Hematopoietic multipotent progenitor cell treated with erythropoietin and hydrocortisone succinate and interleukin-3 and kit ligand, for 6 days (in vitro differentiated cells): Measurements from ENCODE around the gene EML5.
A peak's percentile ranks its signal among the peaks of the same experiment; 100 is the strongest.

ENCODE experiments used
- DNase-seq: peaks from one replicate; pipeline ENCODE4 v3.0.0-alpha.2; 2015

EML5 gene

DNA sequence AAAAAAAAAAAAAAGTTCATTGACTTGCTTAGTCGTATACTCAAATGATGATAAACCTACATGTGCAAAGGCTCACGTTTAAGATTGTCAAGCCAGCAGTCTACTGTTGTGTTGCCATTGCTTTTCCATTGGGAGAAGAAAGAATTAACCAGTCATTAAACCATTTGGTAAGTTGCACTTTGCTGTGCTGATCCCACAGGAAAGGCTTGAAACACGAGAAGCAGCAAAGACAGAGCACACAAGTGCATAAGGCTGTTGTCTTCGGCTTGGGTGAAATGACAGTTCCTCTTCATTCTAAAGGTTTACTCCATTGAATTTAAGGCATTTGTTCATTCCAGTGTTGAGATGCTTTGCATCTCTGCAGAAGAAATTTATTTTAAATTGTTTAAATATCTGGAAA, 179.8 kb downstream of the EML5 start:
- no peak for DNase-seq

DNA sequence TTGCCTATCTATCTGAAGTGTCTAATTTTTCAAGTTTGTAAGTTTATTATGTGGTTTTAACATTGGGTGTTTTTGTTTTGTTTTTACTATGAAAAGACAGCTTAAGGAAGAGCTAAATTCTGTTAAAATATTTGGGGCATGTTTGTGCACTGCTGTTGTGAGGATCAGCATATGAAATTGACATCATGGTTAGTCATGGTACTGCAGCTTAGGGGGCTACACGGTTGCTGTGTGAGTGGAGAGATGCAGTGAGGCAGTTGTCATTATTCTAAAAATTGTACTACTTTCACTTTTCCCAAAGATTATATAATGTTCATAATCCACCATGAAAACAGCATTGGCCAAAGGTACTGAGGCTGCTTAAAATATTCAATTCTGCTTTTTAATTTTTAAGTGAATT, 180.9 kb downstream of the EML5 start:
- DNase-seq: no peak

DNA sequence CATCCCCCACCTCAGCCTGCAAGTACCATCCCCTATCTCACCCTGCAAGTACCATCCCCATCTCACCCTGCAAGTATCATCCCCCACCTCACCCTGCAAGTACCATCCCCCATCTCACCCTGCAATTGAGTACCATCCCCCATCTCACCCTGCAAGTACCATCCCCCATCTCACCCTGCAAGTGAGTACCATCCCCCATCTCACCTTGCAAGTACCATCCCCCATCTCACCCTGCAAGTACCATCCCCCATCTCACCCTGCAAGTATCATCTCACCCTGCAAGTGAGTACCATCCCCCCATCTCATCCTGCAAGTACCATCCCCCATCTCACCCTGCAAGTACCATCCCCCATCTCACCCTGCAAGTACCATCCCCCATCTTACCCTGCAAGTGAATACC, 184.9 kb downstream of the EML5 start:
- DNase-seq: no peak

DNA sequence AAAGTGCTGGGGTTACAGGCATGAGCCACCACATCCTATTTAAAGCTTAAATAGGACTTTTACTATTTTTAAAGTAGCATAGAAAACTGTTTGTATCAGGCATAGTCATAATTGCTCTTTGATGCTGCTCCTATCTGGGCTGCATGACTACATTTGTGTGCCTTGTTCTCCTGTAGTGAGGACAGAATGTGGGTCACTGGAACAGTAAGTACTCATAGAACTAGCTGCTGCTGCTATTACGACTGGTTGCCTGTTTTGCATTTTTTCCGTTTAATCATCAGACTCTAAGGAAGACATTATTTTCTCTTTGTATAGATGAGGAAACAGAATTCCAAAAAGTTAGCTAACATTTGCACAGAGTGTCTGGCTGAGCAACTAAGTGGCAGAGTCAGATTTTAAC, 187.2 kb downstream of the EML5 start:
- DNase-seq: no peak

DNA sequence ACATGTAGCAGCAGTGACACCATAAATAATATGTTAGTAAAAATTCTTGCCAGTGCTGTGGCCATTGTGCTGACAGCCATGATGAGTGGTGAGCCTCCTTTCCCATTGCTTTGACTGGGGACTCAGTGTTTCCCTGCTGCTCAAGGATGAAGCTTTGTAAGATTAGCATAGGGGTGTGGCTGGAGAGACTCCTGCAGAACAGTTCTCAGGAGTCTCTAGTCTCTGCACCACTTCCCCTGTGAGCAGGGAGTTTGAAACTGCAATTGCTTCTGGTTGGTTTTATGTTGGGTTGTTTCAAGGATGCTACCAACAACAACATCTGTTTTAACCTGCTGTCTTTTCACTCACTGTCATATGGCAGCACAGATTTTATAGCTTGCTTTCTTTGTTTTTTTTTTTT, 188.5 kb downstream of the EML5 start:
- no peak for DNase-seq

DNA sequence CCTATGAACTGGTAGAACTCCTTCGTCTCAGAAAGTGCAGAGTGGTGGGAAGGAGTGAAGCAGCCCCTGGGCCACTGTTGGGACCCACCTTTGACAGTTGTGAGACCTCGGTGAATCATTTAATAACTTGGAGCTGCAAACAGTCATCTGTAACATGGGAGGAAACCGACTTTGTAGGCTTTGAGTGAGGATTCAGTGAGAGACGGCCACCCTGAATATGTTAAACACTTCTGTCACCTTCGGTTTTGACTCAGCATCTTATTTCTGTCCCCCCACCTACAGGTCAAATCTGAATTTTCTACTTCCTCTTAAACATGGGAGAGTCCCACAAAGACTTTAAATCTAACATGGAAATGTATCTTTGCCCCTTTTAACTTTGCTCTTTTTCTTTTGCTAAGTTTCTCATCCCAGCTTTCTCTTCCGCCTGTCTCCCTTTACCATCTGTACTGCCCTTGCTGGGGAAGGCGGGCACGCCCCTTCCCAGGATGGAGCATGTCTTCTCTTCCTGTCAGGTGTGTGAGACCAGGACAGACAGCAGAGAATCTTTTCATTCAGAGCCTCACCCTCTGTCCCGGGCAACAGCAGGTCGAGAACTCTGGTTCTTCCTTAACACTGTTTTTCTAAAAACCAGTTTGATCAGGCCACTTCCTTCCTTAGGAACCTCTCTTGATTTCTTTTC, 192.9 kb downstream of the EML5 start:
- DNase-seq: no peak

DNA sequence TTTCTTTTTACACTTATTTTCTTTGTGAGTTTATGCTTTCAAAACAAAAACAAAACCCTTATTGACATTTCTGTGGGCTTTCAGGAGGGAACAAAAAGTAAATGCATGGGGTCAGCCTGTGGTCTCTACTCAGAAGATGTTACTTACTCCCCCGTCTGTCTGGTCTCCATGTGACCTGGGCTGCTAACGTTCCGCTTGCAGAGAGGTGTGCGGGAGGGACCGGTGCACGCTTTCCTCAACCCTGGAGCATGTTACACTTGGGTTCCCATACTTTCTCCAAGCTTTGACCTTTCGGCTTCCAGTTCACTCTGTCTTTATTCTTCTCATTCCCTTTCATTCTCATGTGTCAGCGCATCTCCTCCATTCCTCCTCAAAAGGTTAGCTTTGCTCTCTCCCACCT, 193.4 kb downstream of the EML5 start:
- DNase-seq: no peak

DNA sequence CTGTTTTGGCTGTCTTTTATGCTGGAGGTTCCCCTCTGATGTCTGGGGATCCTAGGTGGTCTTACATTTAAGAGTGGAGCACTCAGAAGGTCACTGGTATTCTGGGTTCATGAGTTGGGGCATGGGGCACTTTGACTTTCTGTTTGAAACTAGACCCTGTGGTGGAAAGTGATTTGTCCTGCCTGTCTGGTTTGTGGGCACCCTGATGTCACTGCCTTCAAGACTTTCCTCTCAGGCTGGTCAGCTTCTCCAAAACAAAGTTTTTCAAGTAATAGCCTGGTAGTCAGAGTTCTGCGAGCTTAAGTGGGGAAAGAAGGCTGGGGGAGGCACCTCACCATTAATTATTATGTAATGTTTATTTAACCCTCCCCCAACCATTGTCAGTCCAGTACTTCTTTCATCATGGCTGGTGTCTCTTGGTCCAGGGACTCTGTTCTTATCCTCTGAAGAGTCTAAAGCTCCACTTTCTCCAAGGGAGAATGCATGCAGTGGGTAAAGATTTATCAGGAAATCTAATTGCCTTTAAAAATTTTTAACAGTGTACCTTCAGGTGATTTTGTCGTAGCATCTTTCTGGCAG, 194.6 kb downstream of the EML5 start:
- DNase-seq: no peak

DNA sequence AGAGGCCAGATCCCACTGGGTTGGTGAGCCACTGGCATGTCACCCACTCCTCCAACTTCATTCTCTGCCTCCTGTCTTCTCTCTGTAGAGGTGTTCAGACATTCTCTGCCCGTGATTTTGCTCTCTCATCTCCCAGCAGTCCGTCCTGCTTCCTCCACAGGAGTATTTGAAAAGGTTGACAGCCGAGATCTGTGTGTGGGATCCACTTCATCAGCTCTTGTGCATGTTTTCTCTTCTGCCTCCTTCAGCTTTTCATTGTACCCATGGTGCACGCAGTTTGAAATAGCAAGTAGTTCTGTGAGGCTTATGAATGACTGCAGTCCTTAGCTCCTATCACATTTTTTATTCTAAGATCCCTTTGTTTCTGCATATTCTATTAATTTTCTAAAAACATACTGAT, 195.2 kb downstream of the EML5 start:
- no peak for DNase-seq

DNA sequence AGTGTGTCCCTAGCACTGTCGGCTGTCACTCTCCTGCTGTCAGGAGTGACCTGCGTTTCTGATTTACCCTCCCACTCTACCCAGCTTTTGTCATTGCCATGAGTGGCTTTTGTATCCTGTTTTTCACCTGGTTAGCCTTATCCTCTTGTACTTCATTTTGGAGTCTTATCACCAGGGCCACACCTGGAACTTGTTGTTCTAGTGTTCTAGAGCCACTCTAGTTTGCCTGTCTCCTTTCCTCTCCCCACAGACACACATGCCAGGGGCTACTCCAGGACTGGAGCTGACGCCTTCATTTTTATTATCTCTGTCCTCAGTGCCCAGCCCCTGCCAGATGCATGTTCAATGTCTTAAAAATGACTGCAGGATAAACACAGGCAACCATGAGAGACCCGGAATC, 195.7 kb downstream of the EML5 start:
- DNase-seq: peak; percentile 9

DNA sequence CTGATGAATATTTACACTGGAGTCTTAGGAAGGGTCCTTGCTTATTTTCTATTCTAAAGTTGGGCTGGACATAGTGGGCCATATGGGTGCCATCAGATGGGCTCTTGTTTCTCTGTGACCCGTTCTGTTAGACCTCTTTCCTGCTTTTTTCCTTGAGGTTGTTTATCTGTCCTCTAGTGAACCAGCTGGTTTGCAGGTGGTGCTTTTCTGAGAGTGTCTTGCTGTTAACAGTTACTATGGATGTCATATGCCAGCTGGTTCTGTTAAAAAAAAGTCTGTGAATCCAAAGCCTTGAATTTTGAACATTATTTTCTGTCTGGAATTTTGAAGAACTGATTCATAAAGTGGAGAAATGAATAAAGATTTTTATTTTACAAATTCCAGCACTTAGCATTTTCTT, 200.7 kb downstream of the EML5 start:
- no peak for DNase-seq

DNA sequence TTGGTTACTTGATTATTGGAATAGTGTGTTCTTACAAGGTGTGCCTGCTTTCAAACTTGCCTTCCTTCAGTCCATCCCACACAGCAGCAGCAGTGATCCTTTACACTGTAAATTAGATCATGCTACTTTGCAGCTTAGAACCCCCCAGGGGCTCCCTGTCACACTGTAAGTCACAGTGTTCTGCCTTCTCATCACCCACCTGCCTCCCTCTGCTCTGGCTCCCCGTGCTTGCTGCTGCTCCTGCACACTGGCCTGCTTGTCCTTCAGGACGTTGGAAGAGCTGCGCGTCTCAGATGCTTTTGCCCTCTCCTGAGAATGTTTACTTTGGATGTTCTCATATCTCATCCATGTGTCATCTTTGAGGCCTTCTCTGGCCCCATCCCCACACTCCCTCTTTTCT, 202.6 kb downstream of the EML5 start:
- no peak for DNase-seq

DNA sequence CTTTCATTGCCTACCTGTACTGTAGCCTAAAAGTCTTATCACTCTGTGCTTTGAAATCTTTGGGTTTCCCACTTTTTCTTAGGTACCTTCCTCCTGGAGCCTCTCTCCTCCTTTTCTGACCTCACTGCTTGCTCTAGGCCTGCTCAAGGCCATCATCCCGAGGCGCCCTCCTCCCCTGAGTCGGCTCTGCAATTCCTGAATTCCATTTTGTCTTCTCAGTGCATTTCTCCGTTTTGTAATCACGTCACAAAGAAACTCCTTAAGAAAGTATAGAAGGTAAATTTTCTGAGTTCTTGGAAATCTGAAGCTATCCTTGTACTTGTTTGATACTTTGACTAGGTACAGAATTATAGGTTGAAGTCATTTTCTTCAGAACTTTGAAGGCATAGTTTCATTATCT, 204.7 kb downstream of the EML5 start:
- DNase-seq: no peak

DNA sequence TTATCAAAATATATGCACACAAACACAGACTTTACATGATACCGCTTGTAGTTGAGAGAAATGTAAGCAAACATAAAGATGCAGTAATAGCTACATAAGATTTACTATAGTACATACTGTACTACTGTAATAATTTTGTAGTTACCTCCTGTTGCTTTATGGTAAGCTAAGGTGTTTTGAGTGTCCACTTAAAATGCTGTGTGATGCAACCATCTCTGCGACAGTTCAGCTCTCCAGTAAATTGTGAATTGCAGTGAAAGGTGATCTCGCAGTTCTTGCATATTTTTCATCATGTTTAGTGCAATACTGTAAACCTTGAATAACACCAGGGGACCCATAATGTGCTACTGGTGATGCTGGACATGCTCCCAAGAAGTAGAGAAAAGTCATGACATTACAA, 208.3 kb downstream of the EML5 start:
- no peak for DNase-seq

DNA sequence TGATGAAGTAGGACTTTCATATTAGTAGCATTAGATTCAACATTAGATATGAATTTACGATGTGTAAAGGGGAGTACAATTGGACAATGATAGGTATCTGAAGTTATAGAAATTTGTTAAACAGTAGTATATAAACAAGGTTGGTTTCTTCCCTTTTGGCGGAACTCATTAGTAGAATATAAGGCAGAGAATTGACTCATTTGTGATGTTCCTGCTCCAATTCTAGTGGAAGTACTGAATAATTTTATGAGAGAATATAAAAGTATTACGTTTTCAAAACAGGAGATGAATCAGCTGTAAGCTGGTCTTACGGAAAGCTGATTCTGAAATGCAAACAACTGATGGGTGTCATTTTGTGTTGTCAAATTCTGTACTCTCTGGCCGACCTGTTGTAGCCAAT, 216.5 kb downstream of the EML5 start:
- DNase-seq: no peak

DNA sequence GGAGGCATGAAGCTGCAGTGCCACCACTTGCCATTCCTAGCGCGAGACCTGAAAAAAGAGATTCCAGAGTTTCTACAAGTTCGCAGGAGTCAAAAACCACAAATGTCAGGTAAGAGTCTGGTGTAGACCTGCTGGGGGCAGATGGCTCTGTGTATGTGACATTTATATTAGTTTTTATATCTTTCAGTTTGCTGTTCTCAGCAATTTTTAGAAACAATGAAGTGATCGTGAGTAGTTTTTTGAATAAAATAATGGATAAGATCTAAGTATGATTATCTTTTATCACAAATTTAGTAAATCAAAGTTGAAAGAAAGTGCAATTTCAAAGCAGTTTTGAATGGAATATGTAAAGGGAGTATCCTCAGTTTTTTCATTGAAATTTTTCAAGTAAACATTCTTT, 220.6 kb downstream of the EML5 start:
- no peak for DNase-seq

DNA sequence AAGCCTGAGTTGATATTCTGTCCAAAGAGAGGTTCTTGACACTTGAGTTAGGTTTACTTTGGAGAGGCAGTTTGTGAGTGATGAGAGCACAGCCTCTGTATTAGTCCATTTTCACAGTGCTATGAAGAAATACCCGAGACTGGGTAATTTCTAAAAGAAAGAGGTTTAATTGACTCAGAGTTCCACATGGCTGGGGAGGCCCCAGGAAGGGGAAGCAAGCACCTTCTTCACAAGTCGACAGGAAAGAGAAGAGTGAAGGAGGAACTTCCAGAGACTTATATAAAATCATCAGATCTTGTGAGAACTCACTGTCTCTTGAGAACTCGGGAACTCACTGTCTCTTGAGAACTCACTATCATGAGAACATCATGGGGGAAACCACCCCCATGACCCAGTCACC, 224.6 kb downstream of the EML5 start:
- DNase-seq: no peak

DNA sequence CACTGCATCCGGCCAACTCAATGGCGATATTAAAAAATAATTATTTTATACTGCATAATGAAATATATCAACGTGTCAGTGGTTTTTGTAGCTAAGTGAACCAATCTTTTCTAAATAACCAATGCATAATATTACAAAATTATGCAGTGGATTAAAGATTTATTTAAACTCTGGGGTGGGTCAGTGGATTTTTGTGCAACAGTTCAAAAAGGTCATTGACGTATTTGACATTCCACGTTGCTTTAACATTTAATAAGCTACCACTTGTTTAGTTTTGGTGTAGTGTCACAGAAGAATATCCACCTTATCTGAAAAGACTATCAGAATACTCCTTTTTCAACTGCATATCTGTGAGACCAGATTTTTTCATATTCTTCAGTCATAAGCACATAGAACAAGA, 227.3 kb downstream of the EML5 start:
- no peak for DNase-seq

DNA sequence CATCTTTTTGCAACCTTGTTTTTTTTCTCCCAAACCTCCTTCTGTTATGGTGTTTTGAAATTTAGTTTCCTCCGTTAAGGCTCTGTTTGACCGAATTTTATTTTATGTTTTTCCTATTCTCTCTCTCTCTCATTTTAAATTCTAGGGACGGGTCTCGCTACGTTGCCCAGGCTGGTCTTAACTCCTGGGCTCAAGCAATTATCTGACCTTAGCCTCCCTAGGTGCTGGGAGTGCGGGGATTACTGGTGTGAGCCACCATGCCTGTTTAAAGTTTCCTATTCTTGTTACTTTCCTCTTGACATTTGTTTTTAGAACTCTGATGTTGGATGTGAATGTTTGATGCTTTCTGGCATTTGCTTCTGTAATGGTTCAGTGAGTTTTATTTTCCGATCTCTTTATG, 228.9 kb downstream of the EML5 start:
- no peak for DNase-seq

DNA sequence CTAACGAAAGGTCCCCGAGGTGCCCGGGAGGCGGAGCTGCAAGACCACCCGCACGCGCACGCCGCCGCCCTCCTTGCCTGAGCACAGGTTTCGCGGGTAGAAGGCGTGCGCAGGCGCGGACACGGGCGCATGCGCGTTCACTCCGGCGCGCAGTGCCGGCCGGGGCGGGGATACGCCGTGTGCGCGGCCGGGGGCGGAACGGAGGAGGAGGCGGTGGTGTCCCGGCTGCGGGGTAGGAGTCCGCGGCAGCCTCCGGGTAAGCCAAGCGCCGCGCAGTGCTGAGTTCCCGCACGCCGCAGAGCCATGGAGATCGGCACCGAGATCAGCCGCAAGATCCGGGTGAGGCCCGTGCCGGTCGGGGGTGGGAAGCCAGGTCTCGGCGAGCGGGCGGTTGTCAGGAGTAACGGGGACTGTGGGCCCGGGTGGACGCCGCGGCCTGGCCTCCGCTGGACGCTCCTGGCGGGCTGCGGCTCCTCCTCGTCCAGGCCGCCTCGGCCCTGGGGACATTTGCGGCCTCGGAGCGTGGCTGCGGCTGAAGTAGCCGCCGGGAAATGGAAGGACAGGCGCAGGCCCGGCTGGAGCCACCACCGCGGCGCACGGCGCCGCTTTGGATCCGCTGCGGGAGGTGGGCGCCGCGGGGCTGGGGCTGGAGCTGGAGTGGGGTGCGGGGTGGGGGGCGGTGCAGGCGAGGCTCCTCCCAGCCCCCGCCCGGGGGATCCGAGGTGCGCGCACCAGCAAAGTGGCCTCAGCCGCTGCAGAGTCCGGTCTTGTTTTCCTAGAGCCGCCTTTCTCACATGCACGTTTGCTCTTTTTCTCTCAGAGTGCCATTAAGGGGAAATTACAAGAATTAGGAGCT, 229.7 kb downstream of the EML5 start, which contains the start of gene ZC3H14:
Gene ZC3H14, plus strand, starts transcription at position 207 of the 856 bp plus-strand sequence. Its CDS starts 97 bp downstream, at position 304.
- DNase-seq: peak; percentile 91

DNA sequence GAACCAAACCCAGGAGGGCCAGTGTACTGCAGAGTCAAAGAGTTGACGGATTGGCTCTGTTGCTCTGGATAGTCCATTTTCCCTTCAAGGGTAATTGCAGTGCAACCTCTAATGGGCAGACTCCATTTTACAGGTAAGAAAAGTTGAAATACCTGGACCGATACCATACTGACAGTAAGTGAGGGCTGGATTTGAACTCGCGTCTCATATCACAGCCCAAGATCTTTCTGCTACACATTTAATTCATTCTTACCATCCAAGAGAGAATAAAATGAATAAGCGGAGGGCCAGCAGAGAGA, 230.3 kb downstream of the EML5 start:
- DNase-seq: no peak
